Activated B cell treated with CpG ODN at 0.5 μM for 24 hours (primary cell): ENCODE data around the gene MAGEB4. TPM values are rescaled to one million over a fixed set of nuclear protein-coding genes. Genes with fewer than 3 reads are reported as not detected.

Experiments used
- ATAC-seq: fragments of 200-7000 bp; cut with Tn5 transposase; one replicate; pipeline ENCODE4 v1.10.0; 2021; ENCODE audit warnings: low read depth, mild to moderate bottlenecking, moderate library complexity
- CTCF ChIA-PET: fragments of 350-600 bp; sonication (Branson Sonifier 250); formaldehyde crosslinking; loops from one replicate; lab custom pipeline; 2021; ENCODE audit warnings: antibody characterized with exemption; lab: Charles Lee
- POLR2A ChIA-PET: fragments of 350-600 bp; sonication (Branson Sonifier 250); formaldehyde crosslinking; loops from one replicate; lab custom pipeline; 2021; ENCODE audit warnings: antibody characterized with exemption; lab: Charles Lee
- DNase-seq: peaks from one replicate; pipeline ENCODE4 v3.0.0; 2022
- H3K27ac Mint-ChIP-seq: one replicate; pipeline ENCODE4 v1.8.0; 2020; ENCODE audit warnings: mixed read lengths
- H3K27me3 Mint-ChIP-seq: one replicate; pipeline ENCODE4 v1.8.0; 2021; ENCODE audit warnings: mixed read lengths
- H3K36me3 Mint-ChIP-seq: one replicate; pipeline ENCODE4 v1.8.0; 2021; ENCODE audit warnings: low read depth, mixed read lengths
- H3K4me1 Mint-ChIP-seq: one replicate; pipeline ENCODE4 v1.8.0; 2021; ENCODE audit warnings: mixed read lengths
- H3K4me3 Mint-ChIP-seq: one replicate; pipeline ENCODE4 v1.8.0; 2020; ENCODE audit warnings: mild to moderate bottlenecking, mixed read lengths
- H3K9me3 Mint-ChIP-seq: one replicate; pipeline ENCODE4 v1.8.0; 2020; ENCODE audit warnings: mixed read lengths
- intact Hi-C: fragments of 100-400 bp; cut with micrococcal nuclease; formaldehyde crosslinking; loops from one replicate; pipeline ENCODE4 v1.15.1; 2024
- total RNA-seq: library from RNA; stranded (reverse); gene quantifications from 2 replicates; pipeline ENCODE4 v1.2.3, GENCODE V29; 2022
- TF ChIP-seq, protein P1 (sequence below): fragments of 200-600 bp; IDR thresholded peaks from one replicate; pipeline ENCODE4 v1.8.0; 2022; ENCODE audit warnings: antibody characterized with exemption, mild to moderate bottlenecking

Gene MAGEB4
- total RNA-seq, 1 donor from 2014 or later = not detected

DNA sequence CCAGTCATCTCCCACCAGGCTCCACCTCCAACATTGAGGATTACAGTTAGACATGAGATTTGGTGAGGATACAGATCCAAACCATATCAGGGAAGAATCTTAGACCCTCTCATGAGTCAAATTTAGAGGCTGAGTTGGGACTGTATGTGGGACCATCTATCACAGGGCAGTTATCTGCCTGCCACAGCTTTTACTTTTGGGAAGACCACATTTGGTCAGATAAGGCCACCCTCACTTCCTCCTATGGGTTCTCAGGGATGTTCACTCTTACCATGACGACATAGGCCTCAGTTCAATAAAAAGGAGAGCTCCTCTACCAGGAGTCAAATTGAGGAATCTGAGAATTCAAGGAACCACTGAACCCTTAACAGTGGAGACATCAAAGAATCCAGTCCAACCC lies 24.3 kb upstream of the MAGEB4 start:
- intact Hi-C loops = no loop called here
- no peak overlapping the region for H3K27ac Mint-ChIP-seq
- ChIA-PET CTCF (no interaction called here), POLR2A (no interaction called here)
- H3K36me3 Mint-ChIP-seq = no peaks in the 10 kb centered on the region
- TF ChIP-seq, protein P1, sequence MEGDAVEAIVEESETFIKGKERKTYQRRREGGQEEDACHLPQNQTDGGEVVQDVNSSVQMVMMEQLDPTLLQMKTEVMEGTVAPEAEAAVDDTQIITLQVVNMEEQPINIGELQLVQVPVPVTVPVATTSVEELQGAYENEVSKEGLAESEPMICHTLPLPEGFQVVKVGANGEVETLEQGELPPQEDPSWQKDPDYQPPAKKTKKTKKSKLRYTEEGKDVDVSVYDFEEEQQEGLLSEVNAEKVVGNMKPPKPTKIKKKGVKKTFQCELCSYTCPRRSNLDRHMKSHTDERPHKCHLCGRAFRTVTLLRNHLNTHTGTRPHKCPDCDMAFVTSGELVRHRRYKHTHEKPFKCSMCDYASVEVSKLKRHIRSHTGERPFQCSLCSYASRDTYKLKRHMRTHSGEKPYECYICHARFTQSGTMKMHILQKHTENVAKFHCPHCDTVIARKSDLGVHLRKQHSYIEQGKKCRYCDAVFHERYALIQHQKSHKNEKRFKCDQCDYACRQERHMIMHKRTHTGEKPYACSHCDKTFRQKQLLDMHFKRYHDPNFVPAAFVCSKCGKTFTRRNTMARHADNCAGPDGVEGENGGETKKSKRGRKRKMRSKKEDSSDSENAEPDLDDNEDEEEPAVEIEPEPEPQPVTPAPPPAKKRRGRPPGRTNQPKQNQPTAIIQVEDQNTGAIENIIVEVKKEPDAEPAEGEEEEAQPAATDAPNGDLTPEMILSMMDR = no peak
- H3K4me3 Mint-ChIP-seq = no peak overlapping the region
- no peaks in the 10 kb centered on the region for H3K4me1 Mint-ChIP-seq
- H3K27me3 Mint-ChIP-seq = no peaks in the 10 kb centered on the region
- no peaks in the 10 kb centered on the region for H3K9me3 Mint-ChIP-seq
- ATAC-seq (no peak), DNase-seq (no peak)

- TF ChIP-seq, protein P1 = no peak
- Mint-ChIP-seq H3K27me3 (no peaks in the 10 kb centered on the region), H3K4me1 (no peaks in the 10 kb centered on the region), H3K36me3 (no peaks in the 10 kb centered on the region), H3K4me3 (no peak overlapping the region), H3K9me3 (no peaks in the 10 kb centered on the region), H3K27ac (no peak overlapping the region)
- intact Hi-C loops = no loop called here
- no peak for DNase-seq
- no peak for ATAC-seq
- ChIA-PET POLR2A (no interaction called here), CTCF (no interaction called here)
Measured at GRCh38 chrX:30219372-30219771, 22.4 kb upstream of the MAGEB4 start.

DNA sequence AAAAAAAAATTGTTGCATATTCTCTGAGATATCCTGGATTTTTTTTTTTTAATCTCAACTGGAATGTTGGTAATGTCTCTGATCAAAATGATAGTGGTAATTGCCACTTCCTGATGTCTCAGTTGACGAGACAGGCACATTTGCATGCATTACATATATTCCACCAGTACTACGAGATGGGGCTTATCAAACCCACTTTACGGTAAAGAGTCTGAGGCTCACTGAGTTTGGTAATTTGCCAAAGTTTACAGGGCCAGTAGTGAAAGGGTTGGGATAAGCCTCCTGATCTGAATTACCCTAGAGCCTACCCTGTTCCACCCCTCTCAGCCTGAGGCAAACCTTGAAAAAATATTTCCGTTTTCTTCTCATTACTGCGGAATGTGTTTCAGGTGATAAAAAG lies 21.1 kb upstream of the MAGEB4 start:
- intact Hi-C loops = no loop called here
- TF ChIP-seq, protein P1 = no peak
- Mint-ChIP-seq H3K36me3 (no peaks in the 10 kb centered on the region), H3K9me3 (no peaks in the 10 kb centered on the region), H3K27ac (no peak overlapping the region), H3K4me3 (no peak overlapping the region), H3K4me1 (no peaks in the 10 kb centered on the region), H3K27me3 (no peaks in the 10 kb centered on the region)
- DNase-seq (no peak), ATAC-seq (no peak)
- ChIA-PET CTCF (no interaction called here), POLR2A (no interaction called here)

- ChIA-PET POLR2A (no interaction called here), CTCF (no interaction called here)
- TF ChIP-seq, protein P1 = no peak
Measured at GRCh38 chrX:30224536-30224935, 17.3 kb upstream of the MAGEB4 start.

DNA sequence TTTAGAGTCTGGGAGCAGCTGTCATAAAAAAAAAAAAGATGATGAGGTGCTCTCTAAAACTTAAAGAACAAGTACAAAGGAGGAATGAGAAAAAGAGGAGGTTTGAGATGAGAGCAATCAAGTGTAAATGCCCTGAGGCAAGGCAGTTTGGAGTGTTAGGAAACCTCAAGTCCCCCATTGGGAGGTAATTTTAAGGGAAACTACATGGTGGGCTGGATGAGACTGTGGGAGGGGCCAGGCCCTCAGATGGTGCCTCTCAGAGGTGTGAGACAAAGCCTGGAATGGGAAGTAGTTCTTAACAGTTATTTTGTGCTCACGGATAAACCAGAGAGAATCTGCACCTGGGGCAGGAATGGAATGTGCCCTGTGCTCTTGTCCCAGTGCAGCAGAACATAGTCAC lies 13.3 kb upstream of the MAGEB4 start:
- no peak for DNase-seq
- H3K4me1 Mint-ChIP-seq = no peaks in the 10 kb centered on the region
- ChIA-PET CTCF (no interaction called here), POLR2A (no interaction called here)
- TF ChIP-seq, protein P1 = no peak
- intact Hi-C loops = no loop called here
- no peaks in the 10 kb centered on the region for H3K9me3 Mint-ChIP-seq
- H3K36me3 Mint-ChIP-seq = no peaks in the 10 kb centered on the region
- no peak overlapping the region for H3K4me3 Mint-ChIP-seq
- no peak for ATAC-seq
- H3K27me3 Mint-ChIP-seq = no peaks in the 10 kb centered on the region
- no peak overlapping the region for H3K27ac Mint-ChIP-seq

More at GRCh38 chrX:30224536-30224935, 17.3 kb upstream of the MAGEB4 start:
- H3K4me1 Mint-ChIP-seq = no peaks in the 10 kb centered on the region
- no peak overlapping the region for H3K4me3 Mint-ChIP-seq
- H3K27ac Mint-ChIP-seq = no peak overlapping the region
- intact Hi-C loops = no loop called here
- no peaks in the 10 kb centered on the region for H3K27me3 Mint-ChIP-seq
- no peaks in the 10 kb centered on the region for H3K9me3 Mint-ChIP-seq
- ATAC-seq = no peak
- no peaks in the 10 kb centered on the region for H3K36me3 Mint-ChIP-seq
- DNase-seq = no peak
